MCF 10A (cell line): ENCODE measurements around the gene CCDC169. TPM values are rescaled to one million over a fixed set of nuclear protein-coding genes. Genes with fewer than 3 reads are reported as not detected.

Experiments used
- BruUV-seq: library from RNA; stranded (reverse); fragments of 400-500 nt; replicated peaks from 2 replicates; lab custom pipeline; 2021; lab: Mats Ljungman, UMichigan
- CTCF ChIA-PET: fragments of 300-600 bp; sonication (Branson Sonifier 250); formaldehyde crosslinking; extraction: SDS; loops from one replicate; lab custom pipeline; 2021; ENCODE audit warnings: antibody characterized with exemption, inconsistent platforms; lab: Yijun Ruan, JAX
- POLR2A ChIA-PET: fragments of 300-600, 350-650 bp; sonication (Branson Sonifier 250); formaldehyde crosslinking; extraction: SDS; loops from one replicate; lab custom pipeline; 2020; ENCODE audit warnings: antibody characterized with exemption, inconsistent platforms; lab: Yijun Ruan, JAX
- DNase-seq: peaks from one replicate; pipeline ENCODE4 v3.0.0-alpha.2; 2018; ENCODE audit not compliant: unreplicated experiment
- H3K27ac Mint-ChIP-seq: one replicate; pipeline ENCODE4 v1.8.0; 2022; ENCODE audit warnings: mild to moderate bottlenecking, low read depth, mixed read lengths; ENCODE audit not compliant: unreplicated experiment
- H3K27me3 Mint-ChIP-seq: one replicate; pipeline ENCODE4 v1.8.0; 2022; ENCODE audit warnings: mixed read lengths; ENCODE audit not compliant: insufficient read depth, unreplicated experiment
- H3K36me3 Mint-ChIP-seq: one replicate; pipeline ENCODE4 v1.8.0; 2022; ENCODE audit warnings: mild to moderate bottlenecking, moderate library complexity, mixed read lengths; ENCODE audit not compliant: insufficient read depth, unreplicated experiment
- H3K4me1 Mint-ChIP-seq: one replicate; pipeline ENCODE4 v1.8.0; 2022; ENCODE audit warnings: mixed read lengths; ENCODE audit not compliant: insufficient read depth, unreplicated experiment
- H3K4me3 Mint-ChIP-seq: one replicate; pipeline ENCODE4 v1.8.0; 2022; ENCODE audit warnings: mild to moderate bottlenecking, moderate library complexity, mixed read lengths; ENCODE audit not compliant: unreplicated experiment
- H3K9me3 Mint-ChIP-seq: one replicate; pipeline ENCODE4 v1.8.0; 2022; ENCODE audit warnings: mixed read lengths; ENCODE audit not compliant: unreplicated experiment
- CTCF ChIP-seq: fragments of 200-600 bp; IDR thresholded peaks from one replicate; pipeline ENCODE4 v1.8.0; 2022; ENCODE audit warnings: antibody characterized with exemption, mild to moderate bottlenecking; ENCODE audit not compliant: unreplicated experiment
- intact Hi-C: fragments of 100-400 bp; cut with micrococcal nuclease; formaldehyde crosslinking; loops from 2 replicates; pipeline ENCODE4 v1.14.1; 2022
- total RNA-seq: library from RNA; stranded (reverse); gene quantifications from 2 replicates; pipeline ENCODE4 v1.2.3, GENCODE V29; 2022

The CCDC169 gene
- total RNA-seq, 1 experiment from 2014 or later = 5.9 TPM

DNA sequence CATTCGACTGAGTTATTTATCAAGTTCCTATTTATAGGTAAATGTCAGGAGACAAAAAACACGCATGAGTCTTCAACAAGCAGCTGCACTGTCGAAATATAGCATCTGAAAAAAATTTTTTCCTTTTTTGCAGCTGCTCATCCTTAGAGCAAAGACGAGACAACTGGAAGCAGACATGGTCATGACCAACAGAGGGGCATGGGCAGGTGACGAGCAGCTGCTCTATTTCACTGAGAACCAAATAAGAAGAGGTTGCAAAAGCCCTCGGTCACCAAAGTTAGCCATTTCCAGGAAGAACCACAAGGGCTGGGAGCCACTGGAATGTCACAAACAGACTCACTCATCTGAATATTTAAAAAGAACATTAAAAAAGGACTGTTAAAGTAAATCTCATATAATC lies 105.4 kb downstream of the CCDC169 start:
- peak overlapping the region; percentile 80 for H3K27ac Mint-ChIP-seq
- DNase-seq = no peak
- TF ChIP-seq CTCF = no peak
- H3K27me3 Mint-ChIP-seq = no peaks in the 10 kb centered on the region
- ChIA-PET CTCF (interaction anchor here (0.6 to 1.4 kb wide), 2 partner anchors 213 to 1747 kb away, joined by 3 to 4 read pairs; no protein-coding TSS in a partner anchor), POLR2A (no interaction called here)
- intact Hi-C loops = loop anchor here (5.0 kb wide), 1 partner anchor 85 kb away; no protein-coding TSS in a partner anchor
- peaks cover 8% of the 10 kb centered on the region for H3K4me1 Mint-ChIP-seq
- H3K36me3 Mint-ChIP-seq = no peaks in the 10 kb centered on the region
- no peak overlapping the region for H3K4me3 Mint-ChIP-seq
- BruUV-seq = no TSS peak
- H3K9me3 Mint-ChIP-seq = no peaks in the 10 kb centered on the region

GRCh38 chr13:36190771-36191170 lies 106.8 kb downstream of the CCDC169 start:
- Mint-ChIP-seq H3K36me3 (no peaks in the 10 kb centered on the region), H3K27me3 (no peaks in the 10 kb centered on the region), H3K9me3 (no peaks in the 10 kb centered on the region), H3K4me1 (peaks cover 8% of the 10 kb centered on the region), H3K27ac (no peak overlapping the region), H3K4me3 (no peak overlapping the region)
- DNase-seq = no peak
- ChIA-PET CTCF (interaction anchor here (0.9 to 1.1 kb wide), 2 partner anchors 14 to 82 kb away, joined by 3 read pairs; no protein-coding TSS in a partner anchor), POLR2A (no interaction called here)
- no peak for TF ChIP-seq CTCF
- intact Hi-C loops = loop anchor here (5.0 kb wide), 1 partner anchor 87 kb away; no protein-coding TSS in a partner anchor
- BruUV-seq = no TSS peak

DNA sequence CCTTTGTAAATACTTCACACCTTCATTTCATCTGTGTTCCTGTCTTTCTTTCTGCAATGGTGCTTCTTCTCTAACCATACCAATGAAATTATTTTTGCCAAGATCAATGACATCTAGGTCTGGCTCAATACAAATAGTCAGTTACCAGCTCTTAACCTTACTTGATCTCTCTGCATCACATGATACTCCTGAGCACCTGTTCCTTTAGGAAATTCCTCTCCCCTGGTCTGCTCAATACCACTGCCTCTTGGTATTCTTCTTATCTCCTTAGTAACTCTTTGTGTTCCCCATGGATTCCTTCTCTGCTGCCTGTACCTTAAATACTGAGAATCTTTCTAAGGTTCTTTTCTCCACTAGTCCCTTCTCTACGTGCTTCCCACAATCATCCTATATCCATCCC lies 109.2 kb downstream of the CCDC169 start:
- H3K4me1 Mint-ChIP-seq = peaks cover 6% of the 10 kb centered on the region
- DNase-seq = no peak
- POLR2A ChIA-PET = interaction anchor here (0.6 kb wide), 1 partner anchor 25 kb away, joined by 3 read pairs; no protein-coding TSS in a partner anchor
- CTCF ChIA-PET = interaction anchor here (0.9 to 1.0 kb wide), 2 partner anchors 10 to 22 kb away, joined by 3 to 4 read pairs; no protein-coding TSS in a partner anchor
- no peaks in the 10 kb centered on the region for H3K27me3 Mint-ChIP-seq
- no peak overlapping the region for H3K27ac Mint-ChIP-seq
- H3K4me3 Mint-ChIP-seq = no peak overlapping the region
- no peaks in the 10 kb centered on the region for H3K9me3 Mint-ChIP-seq
- no TSS peak for BruUV-seq
- H3K36me3 Mint-ChIP-seq = no peaks in the 10 kb centered on the region
- TF ChIP-seq CTCF = no peak
- intact Hi-C loops = no loop called here

- H3K27ac Mint-ChIP-seq = no peak overlapping the region
- no peaks in the 10 kb centered on the region for H3K36me3 Mint-ChIP-seq
- BruUV-seq = no TSS peak
- CTCF ChIA-PET = no interaction called here
- DNase-seq = no peak
- H3K27me3 Mint-ChIP-seq = no peaks in the 10 kb centered on the region
- POLR2A ChIA-PET = no interaction called here
- no peak for TF ChIP-seq CTCF
- H3K4me1 Mint-ChIP-seq = no peaks in the 10 kb centered on the region
- no peak overlapping the region for H3K4me3 Mint-ChIP-seq
- H3K9me3 Mint-ChIP-seq = no peaks in the 10 kb centered on the region
- intact Hi-C loops = no loop called here
These were observed 113.7 kb downstream of the CCDC169 start for GRCh38 chr13:36183901-36184300.

Other genes starting within 250 kb of the CCDC169 start
- gene DCLK1, start 166.4 kb downstream of the CCDC169 start, total RNA-seq = 0.44 and 1.4 TPM in 2 replicates
- gene SOHLH2, start 83.3 kb downstream of the CCDC169 start, total RNA-seq = 1.2 and 1.6 TPM in 2 replicates
- 83.1 and 100.0 TPM in 2 replicates for gene SPART, start 48.6 kb upstream of the CCDC169 start, total RNA-seq
- gene CCNA1, start 134.7 kb upstream of the CCDC169 start, total RNA-seq = 36.5 and 45.0 TPM in 2 replicates